Measurements from ENCODE around the gene PCP2. TPM values are rescaled to one million over a fixed set of nuclear protein-coding genes. Genes with fewer than 3 reads are reported as not detected.
A peak's percentile ranks its signal among the peaks of the same experiment; 100 is the strongest.

The PCP2 gene
- total RNA-seq, 1 donor from 2014 or later: not detected

DNA sequence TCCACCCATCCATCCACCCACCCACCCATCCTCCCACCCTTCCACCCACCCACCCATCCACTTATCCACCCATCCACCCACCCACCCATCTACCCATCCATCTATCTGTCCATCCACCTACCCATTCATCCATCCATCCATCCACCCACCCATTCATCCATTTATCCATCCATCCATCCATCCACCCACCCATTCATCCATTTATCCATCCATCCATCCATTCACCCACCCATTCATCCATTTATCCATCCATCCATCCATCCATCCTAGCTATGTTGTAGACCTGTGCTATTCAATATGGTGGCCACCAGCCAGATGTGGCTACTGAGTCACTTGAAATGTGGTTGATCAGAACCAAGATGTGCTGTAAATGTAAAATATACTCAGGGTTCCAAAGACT is 32.8 kb downstream of the PCP2 start:
- DNase-seq (ENCODE audit: low read depth): no peak

DNA sequence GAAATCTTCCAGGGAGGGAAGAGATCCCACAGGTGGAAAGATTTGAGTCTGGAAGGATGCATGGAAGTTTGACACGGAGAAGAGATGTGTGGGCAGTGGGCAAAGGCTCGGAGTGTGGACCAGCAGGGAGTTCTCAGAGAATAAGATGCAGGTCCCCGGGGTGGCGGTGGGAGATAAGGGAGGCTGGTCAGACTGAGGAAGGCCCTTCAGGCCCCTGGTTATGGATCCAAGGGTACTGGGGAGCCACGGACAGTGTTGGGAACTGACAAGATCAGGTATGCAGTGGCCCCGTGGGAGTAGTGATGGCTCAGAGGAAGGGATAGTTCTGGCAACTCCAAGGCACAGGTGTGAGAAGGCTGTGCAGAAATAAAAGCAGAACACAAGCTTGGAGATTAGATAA is 35.3 kb downstream of the PCP2 start:
- DNase-seq (ENCODE audit: low read depth): no peak

DNA sequence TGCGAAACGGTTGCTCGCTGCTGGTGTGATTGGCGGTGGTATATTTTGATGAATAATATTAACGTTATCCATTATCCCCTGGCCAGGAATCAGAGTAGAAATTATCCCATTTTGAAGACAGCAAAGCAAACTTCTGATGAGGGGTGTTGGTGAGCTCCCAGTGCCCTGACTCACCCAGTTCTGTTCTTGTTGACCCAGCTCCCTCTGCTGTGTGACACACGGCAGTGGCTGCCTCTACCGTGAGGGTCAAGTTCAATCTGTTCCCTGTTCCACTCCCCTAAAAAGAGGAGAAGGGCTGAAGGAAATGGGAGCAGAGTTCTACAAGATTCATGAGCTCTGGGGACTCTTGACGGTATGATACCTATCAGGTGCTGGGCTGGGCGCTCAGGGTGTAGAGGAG is 35.8 kb downstream of the PCP2 start:
- no peak for DNase-seq (ENCODE audit: low read depth)

DNA sequence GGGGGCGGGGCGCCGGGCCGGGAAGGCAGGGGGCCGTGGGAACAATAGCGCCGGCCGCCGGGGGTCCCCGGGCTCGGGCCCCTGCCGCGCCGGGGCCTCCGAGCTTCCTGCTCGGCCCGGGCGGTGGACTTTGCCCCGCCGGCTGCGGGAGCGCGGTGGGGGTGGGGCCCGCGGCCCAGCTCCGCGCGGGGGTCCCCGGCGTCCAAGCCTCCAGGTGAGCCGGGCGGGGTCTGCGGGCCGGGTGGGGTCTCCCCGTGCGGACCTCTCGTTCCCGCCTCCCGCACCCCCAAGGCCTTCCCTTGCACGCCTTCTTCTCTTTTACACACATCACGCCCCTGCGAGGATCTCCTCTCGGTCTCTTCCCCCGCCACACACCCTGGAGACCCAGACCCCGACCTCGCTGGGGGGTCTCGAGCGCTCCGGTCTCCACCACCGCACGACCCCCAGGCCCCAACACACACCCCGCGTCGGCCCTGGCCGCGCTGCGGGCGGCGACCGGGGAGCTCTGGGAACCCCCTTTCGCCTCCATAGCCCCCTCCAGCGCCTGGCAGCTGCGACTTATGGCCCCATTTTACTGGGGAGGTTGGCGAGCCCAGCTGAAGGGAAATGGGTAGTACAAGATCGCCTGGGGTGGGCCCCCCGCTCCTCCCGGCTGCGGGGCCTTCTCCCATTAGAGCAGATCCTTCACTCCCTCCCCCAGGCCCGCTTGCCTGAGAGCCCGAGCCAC is 37.1 kb downstream of the PCP2 start:
- no peak for DNase-seq (ENCODE audit: low read depth)

DNA sequence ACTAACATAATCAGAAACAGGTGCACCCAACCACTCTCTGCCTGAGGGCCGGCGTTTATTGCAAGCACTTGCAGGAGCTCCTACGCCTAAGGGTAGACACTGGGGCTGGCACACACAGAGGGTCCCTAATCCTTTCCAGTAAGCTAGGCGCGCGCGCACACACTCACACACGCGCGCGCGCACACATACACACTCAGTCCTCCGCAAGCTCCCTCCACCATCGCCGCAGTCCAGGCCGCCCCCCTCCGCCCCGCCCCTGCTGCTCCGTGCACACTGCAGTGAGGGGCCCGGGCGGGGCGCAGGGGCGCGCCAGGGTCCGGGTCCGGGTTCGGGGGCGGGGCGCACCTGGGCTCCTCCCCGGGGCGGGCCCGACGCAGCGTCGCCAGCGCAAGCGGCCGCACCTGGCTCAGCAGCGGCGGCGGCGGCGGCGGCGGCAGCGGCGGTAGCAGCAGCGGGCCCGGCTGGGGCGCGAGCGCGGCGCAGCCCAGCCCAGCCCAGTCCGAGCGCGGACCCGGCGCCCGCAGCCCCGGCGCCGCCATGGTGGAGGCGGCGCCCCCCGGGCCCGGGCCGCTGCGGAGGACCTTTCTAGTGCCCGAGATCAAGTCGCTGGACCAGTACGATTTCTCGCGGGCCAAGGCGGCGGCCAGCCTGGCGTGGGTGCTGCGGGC is 37.9 kb downstream of the PCP2 start, which contains the start of gene CAMSAP3:
Gene CAMSAP3 (plus strand): TSS at position 398 of the 668 bp plus-strand sequence. CDS start 140 bp downstream, at position 538.
- peak; percentile 13 for DNase-seq (ENCODE audit: low read depth)

DNA sequence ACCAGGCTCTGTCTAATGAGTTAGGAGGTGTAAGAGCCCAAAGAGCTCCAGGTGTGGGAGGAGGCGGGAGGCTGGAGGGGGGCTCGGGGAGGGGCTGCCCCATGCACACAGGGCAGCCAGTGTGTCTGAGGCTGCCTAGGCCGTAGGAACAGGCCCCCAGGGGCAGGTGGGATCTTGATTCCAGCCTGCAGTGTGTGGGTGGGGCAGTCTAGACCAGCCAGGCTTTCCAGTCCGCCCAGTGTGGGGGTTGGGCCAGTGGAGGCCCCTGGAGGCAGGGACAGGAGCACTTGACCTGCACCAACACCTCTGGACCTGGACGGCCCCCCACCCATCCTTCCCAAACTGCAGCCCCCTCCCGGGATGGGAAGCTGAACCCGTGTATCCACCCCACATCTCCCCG is 43.3 kb downstream of the PCP2 start:
- DNase-seq (ENCODE audit: low read depth): no peak

DNA sequence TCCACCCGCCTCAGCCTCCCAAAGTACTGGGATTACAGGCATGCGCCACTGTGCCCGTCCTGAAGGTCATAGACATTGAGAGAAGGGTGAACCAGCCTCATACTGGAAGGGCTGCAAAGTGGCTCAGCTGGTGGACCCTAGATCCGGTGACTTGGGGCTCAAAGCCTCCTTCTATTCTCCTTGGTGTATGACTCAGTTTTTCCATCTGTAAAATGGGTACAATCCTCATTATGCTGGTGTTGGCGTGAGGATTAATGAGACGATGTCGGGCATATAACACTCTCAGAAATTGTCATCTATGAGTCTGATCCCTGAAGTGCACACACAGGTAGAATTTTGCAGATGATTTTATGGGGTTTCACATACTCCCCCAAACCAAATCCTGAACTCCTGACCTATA is 43.7 kb downstream of the PCP2 start:
- DNase-seq (ENCODE audit: low read depth): no peak

DNA sequence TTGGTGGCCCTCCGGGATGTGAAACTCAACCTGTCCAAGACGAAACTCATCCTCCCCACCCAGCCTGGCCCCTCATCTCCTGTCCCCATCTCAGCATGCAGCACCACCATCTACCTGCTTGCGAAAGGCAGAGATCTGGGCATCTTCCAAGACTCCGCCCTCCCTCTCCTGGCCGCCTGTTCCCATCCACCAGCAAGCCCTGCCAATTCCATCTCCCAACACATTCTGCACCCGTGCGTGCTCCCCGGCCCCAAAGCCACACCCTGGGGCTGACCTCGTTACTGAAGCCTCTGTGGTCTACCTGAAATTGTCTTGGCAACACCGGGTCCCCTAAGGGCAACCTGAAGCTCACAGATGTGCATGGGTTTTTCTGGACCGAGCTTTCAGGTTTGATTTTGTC is 51.1 kb downstream of the PCP2 start:
- DNase-seq (ENCODE audit: low read depth): no peak

Small RNA genes within 50 kb of the gene (microRNA-seq; reads per million reads assigned to microRNA genes)
- not detected for gene MIR6792

Other genes with a start within 250 kb of the PCP2 start
- gene PEX11G, start 144.7 kb downstream of the PCP2 start, total RNA-seq: 2.4 and 5.0 TPM in 2 replicates
- 70.8 and 83.6 TPM in 2 replicates for gene ZNF358, start 117.6 kb downstream of the PCP2 start, total RNA-seq
- gene MCOLN1, start 111.1 kb downstream of the PCP2 start, total RNA-seq: 9.2 and 10.7 TPM in 2 replicates
- gene PNPLA6, start 98.0 kb downstream of the PCP2 start, total RNA-seq: 92.8 and 127 TPM in 2 replicates
- gene CAMSAP3, start 37.9 kb downstream of the PCP2 start, total RNA-seq: not detected in 2 replicates
- gene XAB2, start 4.2 kb downstream of the PCP2 start, total RNA-seq: 30.5 and 31.2 TPM in 2 replicates
- gene PET100, start 3.9 kb downstream of the PCP2 start, total RNA-seq: 8.8 and 15.9 TPM in 2 replicates
- 1.9 TPM in 1 of 2 replicates, not detected in the other for gene STXBP2, start 3.4 kb upstream of the PCP2 start, total RNA-seq
- gene RETN, start 35.3 kb upstream of the PCP2 start, total RNA-seq: not detected in 2 replicates
- not detected in 2 replicates for gene MCEMP1, start 43.4 kb upstream of the PCP2 start, total RNA-seq
- 50.4 and 95.9 TPM in 2 replicates for gene TRAPPC5, start 47.1 kb upstream of the PCP2 start, total RNA-seq
- gene FCER2, start 68.4 kb upstream of the PCP2 start, total RNA-seq: not detected in 2 replicates
- gene CLEC4G, start 98.4 kb upstream of the PCP2 start, total RNA-seq: not detected in 2 replicates
- gene CD209, start 113.8 kb upstream of the PCP2 start, total RNA-seq: not detected in 2 replicates
- gene CLEC4M, start 129.5 kb upstream of the PCP2 start, total RNA-seq: not detected in 2 replicates
- gene EVI5L, start 196.5 kb upstream of the PCP2 start, total RNA-seq: 25.2 and 25.4 TPM in 2 replicates
- gene PRR36, start 240.7 kb upstream of the PCP2 start, total RNA-seq: not detected in 2 replicates

Data from myocyte (in vitro differentiated cells).